Neutrophil (primary cell): ENCODE measurements around the gene TAF10.

Source experiments
- H3K27ac ChIP-seq: fragments of 200-600 bp; sonication (generic); 2 replicates; pipeline ENCODE4 v1.5.1; 2016; ENCODE audit warnings: mild to moderate bottlenecking, moderate library complexity
- H3K27me3 ChIP-seq: fragments of 200-600 bp; sonication (generic); 2 replicates; pipeline ENCODE4 v1.6.0; 2016; ENCODE audit warnings: mild to moderate bottlenecking
- H3K36me3 ChIP-seq: fragments of 200-600 bp; sonication (generic); 2 replicates; pipeline ENCODE4 v1.5.1; 2017
- H3K4me1 ChIP-seq, 2 experiments: fragments of 200-600 bp in 1 of 2; sonication (generic) in 1 of 2; 1 replicate in 1 of 2; 2 replicates in 1 of 2; pipeline versions ENCODE4 v1.5.1 to v1.6.1; 2013 to 2016; ENCODE audit warnings: low read depth in 1 of 2, low read length in 1 of 2, mild to moderate bottlenecking in 1 of 2, moderate library complexity in 1 of 2; ENCODE audit not compliant: control insufficient read depth in 1 of 2, insufficient read depth in 1 of 2
- H3K4me3 ChIP-seq, 2 experiments: fragments of 200-600 bp in 1 of 2; sonication (generic) in 1 of 2; 1 replicate in 1 of 2; 2 replicates in 1 of 2; pipeline ENCODE4 v1.5.1; 2013 to 2016; ENCODE audit warnings: low read depth in 1 of 2, low read length in 1 of 2, mild to moderate bottlenecking in 1 of 2, moderate library complexity in 1 of 2
- H3K9me3 ChIP-seq: fragments of 200-600 bp; sonication (generic); 2 replicates; pipeline ENCODE4 v1.5.1; 2016
- TF ChIP-seq, protein P1 (sequence below): fragments of 200-600 bp; sonication (generic); IDR thresholded peaks from 2 replicates; pipeline ENCODE4 v1.5.1; 2016; ENCODE audit warnings: antibody characterized with exemption

TAF10 gene

DNA sequence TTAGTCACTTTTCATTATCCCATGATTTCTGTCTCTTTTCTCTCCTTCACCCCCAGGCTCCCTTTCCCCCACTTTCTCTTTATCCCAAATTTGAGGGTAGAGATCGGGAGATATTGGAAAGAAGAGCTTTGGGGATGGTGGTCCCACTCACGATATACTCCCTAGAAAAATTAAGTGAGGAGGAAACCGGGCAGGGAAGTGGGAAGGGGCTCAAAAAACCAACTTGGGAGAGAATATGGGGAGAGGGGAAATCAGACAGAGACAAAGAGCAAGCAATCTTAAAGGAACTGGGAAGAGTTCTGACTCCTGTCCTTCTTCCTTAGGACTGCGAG is 44.5 kb upstream of the TAF10 start:
- Histone ChIP-seq H3K36me3 (no peaks in the 10 kb centered on the region), H3K27ac (no peak overlapping the region), H3K4me3 (no peak overlapping the region), H3K9me3 (no peaks in the 10 kb centered on the region), H3K4me1 (peaks cover 4 to 6% of the 10 kb centered on the region in 2 experiments), H3K27me3 (peaks cover 58% of the 10 kb centered on the region)
- TF ChIP-seq, protein P1, sequence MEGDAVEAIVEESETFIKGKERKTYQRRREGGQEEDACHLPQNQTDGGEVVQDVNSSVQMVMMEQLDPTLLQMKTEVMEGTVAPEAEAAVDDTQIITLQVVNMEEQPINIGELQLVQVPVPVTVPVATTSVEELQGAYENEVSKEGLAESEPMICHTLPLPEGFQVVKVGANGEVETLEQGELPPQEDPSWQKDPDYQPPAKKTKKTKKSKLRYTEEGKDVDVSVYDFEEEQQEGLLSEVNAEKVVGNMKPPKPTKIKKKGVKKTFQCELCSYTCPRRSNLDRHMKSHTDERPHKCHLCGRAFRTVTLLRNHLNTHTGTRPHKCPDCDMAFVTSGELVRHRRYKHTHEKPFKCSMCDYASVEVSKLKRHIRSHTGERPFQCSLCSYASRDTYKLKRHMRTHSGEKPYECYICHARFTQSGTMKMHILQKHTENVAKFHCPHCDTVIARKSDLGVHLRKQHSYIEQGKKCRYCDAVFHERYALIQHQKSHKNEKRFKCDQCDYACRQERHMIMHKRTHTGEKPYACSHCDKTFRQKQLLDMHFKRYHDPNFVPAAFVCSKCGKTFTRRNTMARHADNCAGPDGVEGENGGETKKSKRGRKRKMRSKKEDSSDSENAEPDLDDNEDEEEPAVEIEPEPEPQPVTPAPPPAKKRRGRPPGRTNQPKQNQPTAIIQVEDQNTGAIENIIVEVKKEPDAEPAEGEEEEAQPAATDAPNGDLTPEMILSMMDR = no peak

DNA sequence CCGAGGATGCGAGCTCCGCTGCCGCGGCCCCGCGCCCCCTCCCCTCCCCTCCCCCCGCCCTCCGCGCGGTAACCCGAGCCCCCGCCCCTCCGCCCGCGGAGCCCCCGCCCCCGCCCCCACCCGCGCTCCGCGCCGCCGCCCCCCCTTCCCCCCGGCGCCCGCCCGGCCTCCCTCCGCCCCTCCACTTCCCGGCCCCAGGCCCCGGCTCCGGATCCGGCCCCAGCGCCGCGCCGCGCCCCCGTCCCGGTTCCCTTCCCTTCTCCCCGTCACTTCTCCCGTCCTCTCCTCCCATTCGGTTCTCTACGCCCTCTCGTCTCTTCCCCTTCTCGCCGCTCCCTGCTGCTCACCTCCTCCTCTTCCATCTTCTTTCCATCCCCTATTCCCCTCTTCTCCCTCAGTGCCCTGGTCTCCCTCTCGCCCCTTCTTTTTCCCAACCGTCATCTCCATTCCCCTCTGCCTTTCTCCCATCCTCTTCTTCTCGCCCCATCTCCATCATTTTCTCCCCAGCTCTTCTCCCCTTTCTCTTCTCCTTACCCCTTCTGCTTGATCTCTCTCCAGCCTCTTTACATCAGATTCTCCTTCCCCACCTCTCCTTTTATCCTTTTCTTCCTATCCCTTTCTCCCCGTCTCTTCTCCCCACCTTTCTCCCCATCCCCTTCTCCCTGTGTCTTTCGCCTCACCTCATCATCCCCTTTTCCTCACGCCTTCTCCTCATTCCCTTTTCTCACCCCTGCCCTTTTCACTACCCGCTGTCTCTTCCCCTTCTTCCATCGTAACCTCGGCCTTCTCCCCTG is 44.0 kb upstream of the TAF10 start, which contains the start of gene DCHS1:
Gene DCHS1, minus strand, starts transcription at position 20 of the 794 bp plus-strand sequence. CDS start 14,196 bp downstream, outside the sequence.
- peak within 1 kb of the TSS; percentile 27 to 56 for H3K4me3 ChIP-seq
- H3K9me3 ChIP-seq = no peaks in the 10 kb centered on the region
- no peak within 1 kb of the TSS for H3K27ac ChIP-seq
- H3K36me3 ChIP-seq = no peaks in the 10 kb centered on the region
- TF ChIP-seq, protein P1 = no peak
- peaks cover 4 to 6% of the 10 kb centered on the region in 2 experiments for H3K4me1 ChIP-seq
- peaks cover 63% of the 10 kb centered on the region for H3K27me3 ChIP-seq

- H3K27me3 ChIP-seq = peaks cover 69% of the 10 kb centered on the region
- H3K27ac ChIP-seq = no peak overlapping the region
- H3K4me3 ChIP-seq = peak overlapping the region; percentile 27 to 56
- TF ChIP-seq, protein P1 = no peak
- peaks cover 4 to 6% of the 10 kb centered on the region in 2 experiments for H3K4me1 ChIP-seq
- no peaks in the 10 kb centered on the region for H3K36me3 ChIP-seq
- no peaks in the 10 kb centered on the region for H3K9me3 ChIP-seq
Observed at GRCh38 chr11:6655020-6655789, 43.2 kb upstream of the TAF10 start.

DNA sequence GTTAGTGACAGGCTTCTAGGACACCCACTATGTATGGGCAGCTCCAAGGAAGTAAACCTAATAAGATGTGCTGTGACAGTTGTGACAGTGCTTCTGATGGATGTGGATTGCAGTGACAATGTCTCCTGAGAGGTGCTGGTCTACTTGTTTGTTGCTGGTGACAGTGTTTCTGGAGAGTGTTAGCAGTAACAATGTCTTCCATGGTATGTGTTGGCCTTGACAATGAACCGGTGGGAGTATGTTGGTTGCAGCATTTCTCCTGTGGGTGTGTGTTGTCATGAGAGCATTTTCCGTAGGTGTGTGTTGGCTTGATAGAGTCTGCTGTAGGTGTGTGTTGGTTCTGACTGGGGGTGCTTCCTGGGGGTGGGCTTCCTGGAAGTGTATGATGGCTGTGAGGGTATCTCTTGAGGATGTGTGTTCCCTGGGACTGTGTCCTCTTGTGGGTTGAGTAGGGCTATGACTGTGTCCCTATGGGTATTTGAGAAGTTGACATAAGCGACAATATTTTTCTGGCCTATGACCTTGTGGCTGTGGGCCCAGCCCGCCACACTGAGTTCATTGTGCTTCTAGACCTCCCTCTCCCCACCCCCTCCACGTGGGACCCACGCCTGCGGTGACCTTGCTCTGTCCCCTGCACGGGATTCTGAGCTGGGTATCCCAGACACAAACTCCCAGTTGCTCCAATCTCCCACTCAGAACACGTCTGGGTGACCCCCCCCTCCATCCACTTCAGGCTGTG is 42.4 kb upstream of the TAF10 start:
- Histone ChIP-seq H3K27ac (no peak overlapping the region), H3K27me3 (peaks cover 71% of the 10 kb centered on the region), H3K4me1 (peaks cover 4 to 6% of the 10 kb centered on the region in 2 experiments), H3K4me3 (peak overlapping the region in 1 of 2 experiments; percentile 56), H3K36me3 (no peaks in the 10 kb centered on the region), H3K9me3 (no peaks in the 10 kb centered on the region)
- TF ChIP-seq, protein P1 = no peak

DNA sequence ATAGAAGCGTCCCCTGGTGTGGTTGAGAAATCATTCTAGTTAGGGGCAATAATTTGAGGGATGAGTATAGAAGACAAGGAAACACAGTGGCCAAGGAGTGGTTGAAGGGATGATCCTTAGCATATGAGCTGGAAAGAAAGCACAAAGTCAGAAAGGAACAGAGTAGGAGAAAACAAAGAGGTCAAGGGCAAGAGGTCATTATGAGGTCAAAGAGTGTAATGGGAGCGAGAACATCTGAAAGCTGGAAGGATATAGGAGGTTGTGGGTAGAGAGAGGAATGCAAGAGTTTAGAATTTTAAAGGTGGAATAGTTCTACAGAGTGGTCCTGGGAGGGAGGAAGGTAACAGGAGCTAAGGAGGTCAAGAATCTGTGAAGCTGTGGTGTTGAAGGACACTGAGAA is 41.6 kb upstream of the TAF10 start:
- H3K9me3 ChIP-seq = no peaks in the 10 kb centered on the region
- no peak overlapping the region for H3K27ac ChIP-seq
- TF ChIP-seq, protein P1 = no peak
- peaks cover 68% of the 10 kb centered on the region for H3K27me3 ChIP-seq
- H3K4me1 ChIP-seq = peaks cover 4 to 6% of the 10 kb centered on the region in 2 experiments
- no peaks in the 10 kb centered on the region for H3K36me3 ChIP-seq
- H3K4me3 ChIP-seq = no peak overlapping the region
